Putamen (tissue), 1 donor: ENCODE results near the gene DLL1.

Experiments used
- DNase-seq: peaks from one replicate; pipeline ENCODE4 v3.0.0-alpha.2; 2016; ENCODE audit warnings: low spot score

DLL1 gene

GRCh38 chr6:170250981-170251775 is 39.7 kb downstream of the DLL1 start:
- no peak for DNase-seq

GRCh38 chr6:170250455-170250854 is 40.4 kb downstream of the DLL1 start:
- no peak for DNase-seq

- no peak for DNase-seq
Observed at GRCh38 chr6:170249817-170250216, 41.1 kb downstream of the DLL1 start.

- DNase-seq: no peak
Observed at GRCh38 chr6:170248861-170249600, 41.8 kb downstream of the DLL1 start.

GRCh38 chr6:170248111-170248805 is 42.6 kb downstream of the DLL1 start:
- DNase-seq: no peak

GRCh38 chr6:170247178-170247701 is 43.6 kb downstream of the DLL1 start:
- DNase-seq: no peak

GRCh38 chr6:170245475-170245992 is 45.3 kb downstream of the DLL1 start:
- no peak for DNase-seq

- DNase-seq: no peak
Observed at GRCh38 chr6:170244721-170245474, 46.0 kb downstream of the DLL1 start.

GRCh38 chr6:170243791-170244291 is 47.0 kb downstream of the DLL1 start:
- peak; percentile 78 for DNase-seq

- no peak for DNase-seq
Observed at GRCh38 chr6:170243386-170243785, 47.5 kb downstream of the DLL1 start.

GRCh38 chr6:170238741-170239565 is 51.9 kb downstream of the DLL1 start:
- no peak for DNase-seq

- DNase-seq: no peak
Observed at GRCh38 chr6:170237999-170238740, 52.7 kb downstream of the DLL1 start.

GRCh38 chr6:170236131-170236836 is 54.6 kb downstream of the DLL1 start:
- no peak for DNase-seq

GRCh38 chr6:170235391-170236125 is 55.3 kb downstream of the DLL1 start:
- DNase-seq: no peak

GRCh38 chr6:170234419-170234818 is 56.5 kb downstream of the DLL1 start:
- DNase-seq: no peak

- no peak for DNase-seq
Observed at GRCh38 chr6:170233286-170234205, 57.3 kb downstream of the DLL1 start.
